GM12878 (cell line): Measurements from ENCODE around the gene RPS19BP1. TPM values are rescaled to one million over a fixed set of nuclear protein-coding genes. Genes with fewer than 3 reads are reported as not detected.
A peak's percentile ranks its signal among the peaks of the same experiment; 100 is the strongest.

Experiments used
- FOXM1 ChIP-seq: IDR thresholded peaks from 2 replicates; pipeline ENCODE4 v1.6.1; 2012; ENCODE audit warnings: low read depth, mild to moderate bottlenecking, inconsistent platforms, low read length, moderate library complexity
- HDAC6 ChIP-seq: fragments of 200-600 bp; sonication (generic); IDR thresholded peaks from one replicate; pipeline ENCODE4 v1.8.0; 2017; ENCODE audit warnings: antibody characterized with exemption; ENCODE audit not compliant: unreplicated experiment
- IKZF1 ChIP-seq: fragments of 450-650 bp; conservative IDR thresholded peaks from 2 replicates; pipeline ENCODE4 v1.6.1; 2017; ENCODE audit warnings: antibody characterized with exemption, mild to moderate bottlenecking
- MXI1 ChIP-seq: fragments of 150-350 bp; IDR thresholded peaks from 2 replicates; pipeline ENCODE4 v1.6.1; 2011; ENCODE audit warnings: low read depth, mild to moderate bottlenecking, inconsistent platforms, low read length, improper control_type of control experiment
- NFXL1 ChIP-seq: fragments of 450-650 bp; IDR thresholded peaks from 2 replicates; pipeline ENCODE4 v1.6.1; 2017; ENCODE audit warnings: antibody characterized with exemption, mild to moderate bottlenecking, borderline replicate concordance
- RAD21 ChIP-seq: IDR thresholded peaks from 2 replicates; pipeline ENCODE4 v1.6.1; 2011; ENCODE audit warnings: mild to moderate bottlenecking, low read depth, low read length, moderate library complexity; ENCODE audit not compliant: insufficient read depth
- RBBP5 ChIP-seq: fragments of 200-600 bp; sonication (generic); conservative IDR thresholded peaks from 2 replicates; pipeline ENCODE4 v1.6.1; 2016
- RELA ChIP-seq: fragments of 450-650 bp; IDR thresholded peaks from 2 replicates; pipeline ENCODE4 v1.8.0; 2014; ENCODE audit warnings: borderline replicate concordance; ENCODE audit not compliant: partially characterized antibody
- SP1 ChIP-seq: IDR thresholded peaks from one replicate; pipeline ENCODE4 v1.6.1; 2011; ENCODE audit warnings: low read depth, low read length
- STAT3 ChIP-seq: IDR thresholded peaks from 2 replicates; pipeline ENCODE4 v1.6.1; 2011; ENCODE audit warnings: low read depth, low read length, improper control_type of control experiment
- TCF12 ChIP-seq: IDR thresholded peaks from 2 replicates; pipeline ENCODE4 v1.6.1; 2011; ENCODE audit warnings: low read depth, mild to moderate bottlenecking, low read length
- polyA plus RNA-seq, 11 experiments: library from polyadenylated mRNA; depleted of rRNA in 4 of 11; unstranded in 6 of 11; stranded (reverse) in 5 of 11; fragments of >200 nt; fragmentation: Nextera tagmentation in 4 of 11; fragmentation: Illumina TruSeq in 1 of 11; extraction: Ambion mirVana in 4 of 11; extraction: Trizol in 1 of 11; gene quantifications; 1 replicate in 1 of 11; 2 replicates in 10 of 11; pipeline versions ENCODE4 v1.2.1 to v1.2.3, GENCODE V29; 2011 to 2016; ENCODE audit warnings: inconsistent platforms in 2 of 11, missing spikeins in 2 of 11, low read depth in 1 of 11
- total RNA-seq, 4 experiments: library from RNA; depleted of rRNA in 3 of 4; stranded (reverse); fragments of >200 nt in 3 of 4; fragmentation: Illumina TruSeq in 1 of 4; extraction: Trizol in 1 of 4; gene quantifications; 2 replicates each; pipeline versions ENCODE4 v1.2.1 to v1.2.3, GENCODE V29; 2013 to 2021
- TF ChIP-seq, protein P1 (sequence below): IDR thresholded peaks from 2 replicates; pipeline ENCODE4 v1.6.1; 2011; ENCODE audit warnings: borderline replicate concordance, low read depth, mild to moderate bottlenecking, moderate library complexity, mixed read lengths, low read length; ENCODE audit not compliant: insufficient read depth; ENCODE audit errors: extremely low read length
- TF ChIP-seq, protein P2 (sequence below): fragments of 450-650 bp; IDR thresholded peaks from 2 replicates; pipeline ENCODE4 v1.6.1; 2017; ENCODE audit warnings: borderline replicate concordance
- TF ChIP-seq, protein P3 (sequence below): fragments of 450-650 bp; IDR thresholded peaks from 2 replicates; pipeline ENCODE4 v1.6.1; 2016; ENCODE audit warnings: mild to moderate bottlenecking, moderate library complexity, borderline replicate concordance
- TF ChIP-seq, protein P4 (sequence below): IDR thresholded peaks from 2 replicates; pipeline ENCODE4 v1.6.1; 2012; ENCODE audit warnings: low read depth, low read length, improper control_type of control experiment
- TF ChIP-seq, protein P5 (sequence below): IDR thresholded peaks from 2 replicates; pipeline ENCODE4 v1.6.1; 2012; ENCODE audit warnings: low read depth, low read length, improper control_type of control experiment
- TF ChIP-seq, protein P6 (sequence below): fragments of 450-650 bp; IDR thresholded peaks from 2 replicates; pipeline ENCODE4 v1.6.1; 2016; ENCODE audit warnings: mild to moderate bottlenecking
- TF ChIP-seq, protein P7 (sequence below): IDR thresholded peaks from 2 replicates; pipeline ENCODE4 v1.6.1; 2012; ENCODE audit warnings: low read length, inconsistent platforms

Gene RPS19BP1
- total and polyA plus RNA-seq, 10 of the 15 experiments (the other 5 are each of a cell fraction or from before 2014, with no cell fraction given) = 2.7 to 206 (median 78.6) TPM

DNA sequence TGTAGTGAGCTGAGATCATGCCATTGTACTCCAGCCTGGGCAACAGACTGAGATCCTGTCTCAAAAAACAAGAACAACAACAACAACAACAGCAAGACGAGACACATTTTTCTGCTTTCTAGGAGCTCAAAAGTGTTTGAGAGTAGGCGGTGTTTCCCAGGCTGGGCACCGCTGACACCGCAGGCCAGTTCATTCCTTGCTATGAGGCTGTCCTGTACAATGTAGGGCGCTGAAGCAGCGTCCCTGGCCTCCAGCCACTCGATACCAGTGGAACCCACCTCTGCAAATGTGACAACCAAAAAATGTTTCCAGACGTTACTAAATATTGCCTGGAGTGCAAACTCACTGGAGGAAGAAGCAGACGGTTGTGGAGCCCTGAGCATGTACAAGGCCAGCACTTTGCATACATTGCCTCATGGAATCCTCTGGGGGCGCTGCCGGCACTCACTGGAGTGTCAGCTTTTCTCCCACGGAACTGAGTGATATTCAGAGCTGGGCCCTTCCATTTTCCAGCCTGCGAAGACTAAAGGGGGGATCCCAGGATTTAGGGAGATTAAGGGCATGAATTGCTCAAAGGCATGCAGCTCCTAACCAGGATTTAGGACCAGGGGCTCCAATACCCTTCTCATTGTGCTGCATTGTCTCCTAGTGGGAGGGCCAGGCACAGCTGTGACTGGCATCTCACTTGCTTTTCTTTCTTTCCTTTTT is 36.3 kb downstream of the RPS19BP1 start (continued):
- TF ChIP-seq, protein P1, sequence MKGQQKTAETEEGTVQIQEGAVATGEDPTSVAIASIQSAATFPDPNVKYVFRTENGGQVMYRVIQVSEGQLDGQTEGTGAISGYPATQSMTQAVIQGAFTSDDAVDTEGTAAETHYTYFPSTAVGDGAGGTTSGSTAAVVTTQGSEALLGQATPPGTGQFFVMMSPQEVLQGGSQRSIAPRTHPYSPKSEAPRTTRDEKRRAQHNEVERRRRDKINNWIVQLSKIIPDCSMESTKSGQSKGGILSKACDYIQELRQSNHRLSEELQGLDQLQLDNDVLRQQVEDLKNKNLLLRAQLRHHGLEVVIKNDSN = no peak
- TF ChIP-seq FOXM1 (no peak), STAT3 (no peak), SP1 (no peak), IKZF1 (peak; percentile 49), HDAC6 (no peak), RAD21 (peak; percentile 42), NFXL1 (no peak), MXI1 (no peak), RELA (no peak), TCF12 (no peak), RBBP5 (no peak)
- TF ChIP-seq, protein P2, sequence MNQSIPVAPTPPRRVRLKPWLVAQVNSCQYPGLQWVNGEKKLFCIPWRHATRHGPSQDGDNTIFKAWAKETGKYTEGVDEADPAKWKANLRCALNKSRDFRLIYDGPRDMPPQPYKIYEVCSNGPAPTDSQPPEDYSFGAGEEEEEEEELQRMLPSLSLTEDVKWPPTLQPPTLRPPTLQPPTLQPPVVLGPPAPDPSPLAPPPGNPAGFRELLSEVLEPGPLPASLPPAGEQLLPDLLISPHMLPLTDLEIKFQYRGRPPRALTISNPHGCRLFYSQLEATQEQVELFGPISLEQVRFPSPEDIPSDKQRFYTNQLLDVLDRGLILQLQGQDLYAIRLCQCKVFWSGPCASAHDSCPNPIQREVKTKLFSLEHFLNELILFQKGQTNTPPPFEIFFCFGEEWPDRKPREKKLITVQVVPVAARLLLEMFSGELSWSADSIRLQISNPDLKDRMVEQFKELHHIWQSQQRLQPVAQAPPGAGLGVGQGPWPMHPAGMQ = no peak
- TF ChIP-seq, protein P3, sequence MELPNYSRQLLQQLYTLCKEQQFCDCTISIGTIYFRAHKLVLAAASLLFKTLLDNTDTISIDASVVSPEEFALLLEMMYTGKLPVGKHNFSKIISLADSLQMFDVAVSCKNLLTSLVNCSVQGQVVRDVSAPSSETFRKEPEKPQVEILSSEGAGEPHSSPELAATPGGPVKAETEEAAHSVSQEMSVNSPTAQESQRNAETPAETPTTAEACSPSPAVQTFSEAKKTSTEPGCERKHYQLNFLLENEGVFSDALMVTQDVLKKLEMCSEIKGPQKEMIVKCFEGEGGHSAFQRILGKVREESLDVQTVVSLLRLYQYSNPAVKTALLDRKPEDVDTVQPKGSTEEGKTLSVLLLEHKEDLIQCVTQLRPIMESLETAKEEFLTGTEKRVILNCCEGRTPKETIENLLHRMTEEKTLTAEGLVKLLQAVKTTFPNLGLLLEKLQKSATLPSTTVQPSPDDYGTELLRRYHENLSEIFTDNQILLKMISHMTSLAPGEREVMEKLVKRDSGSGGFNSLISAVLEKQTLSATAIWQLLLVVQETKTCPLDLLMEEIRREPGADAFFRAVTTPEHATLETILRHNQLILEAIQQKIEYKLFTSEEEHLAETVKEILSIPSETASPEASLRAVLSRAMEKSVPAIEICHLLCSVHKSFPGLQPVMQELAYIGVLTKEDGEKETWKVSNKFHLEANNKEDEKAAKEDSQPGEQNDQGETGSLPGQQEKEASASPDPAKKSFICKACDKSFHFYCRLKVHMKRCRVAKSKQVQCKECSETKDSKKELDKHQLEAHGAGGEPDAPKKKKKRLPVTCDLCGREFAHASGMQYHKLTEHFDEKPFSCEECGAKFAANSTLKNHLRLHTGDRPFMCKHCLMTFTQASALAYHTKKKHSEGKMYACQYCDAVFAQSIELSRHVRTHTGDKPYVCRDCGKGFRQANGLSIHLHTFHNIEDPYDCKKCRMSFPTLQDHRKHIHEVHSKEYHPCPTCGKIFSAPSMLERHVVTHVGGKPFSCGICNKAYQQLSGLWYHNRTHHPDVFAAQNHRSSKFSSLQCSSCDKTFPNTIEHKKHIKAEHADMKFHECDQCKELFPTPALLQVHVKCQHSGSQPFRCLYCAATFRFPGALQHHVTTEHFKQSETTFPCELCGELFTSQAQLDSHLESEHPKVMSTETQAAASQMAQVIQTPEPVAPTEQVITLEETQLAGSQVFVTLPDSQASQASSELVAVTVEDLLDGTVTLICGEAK = no peak
- TF ChIP-seq, protein P4, sequence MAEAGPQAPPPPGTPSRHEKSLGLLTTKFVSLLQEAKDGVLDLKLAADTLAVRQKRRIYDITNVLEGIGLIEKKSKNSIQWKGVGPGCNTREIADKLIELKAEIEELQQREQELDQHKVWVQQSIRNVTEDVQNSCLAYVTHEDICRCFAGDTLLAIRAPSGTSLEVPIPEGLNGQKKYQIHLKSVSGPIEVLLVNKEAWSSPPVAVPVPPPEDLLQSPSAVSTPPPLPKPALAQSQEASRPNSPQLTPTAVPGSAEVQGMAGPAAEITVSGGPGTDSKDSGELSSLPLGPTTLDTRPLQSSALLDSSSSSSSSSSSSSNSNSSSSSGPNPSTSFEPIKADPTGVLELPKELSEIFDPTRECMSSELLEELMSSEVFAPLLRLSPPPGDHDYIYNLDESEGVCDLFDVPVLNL = no peak
- TF ChIP-seq, protein P5, sequence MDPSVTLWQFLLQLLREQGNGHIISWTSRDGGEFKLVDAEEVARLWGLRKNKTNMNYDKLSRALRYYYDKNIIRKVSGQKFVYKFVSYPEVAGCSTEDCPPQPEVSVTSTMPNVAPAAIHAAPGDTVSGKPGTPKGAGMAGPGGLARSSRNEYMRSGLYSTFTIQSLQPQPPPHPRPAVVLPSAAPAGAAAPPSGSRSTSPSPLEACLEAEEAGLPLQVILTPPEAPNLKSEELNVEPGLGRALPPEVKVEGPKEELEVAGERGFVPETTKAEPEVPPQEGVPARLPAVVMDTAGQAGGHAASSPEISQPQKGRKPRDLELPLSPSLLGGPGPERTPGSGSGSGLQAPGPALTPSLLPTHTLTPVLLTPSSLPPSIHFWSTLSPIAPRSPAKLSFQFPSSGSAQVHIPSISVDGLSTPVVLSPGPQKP = no peak
- TF ChIP-seq, protein P6, sequence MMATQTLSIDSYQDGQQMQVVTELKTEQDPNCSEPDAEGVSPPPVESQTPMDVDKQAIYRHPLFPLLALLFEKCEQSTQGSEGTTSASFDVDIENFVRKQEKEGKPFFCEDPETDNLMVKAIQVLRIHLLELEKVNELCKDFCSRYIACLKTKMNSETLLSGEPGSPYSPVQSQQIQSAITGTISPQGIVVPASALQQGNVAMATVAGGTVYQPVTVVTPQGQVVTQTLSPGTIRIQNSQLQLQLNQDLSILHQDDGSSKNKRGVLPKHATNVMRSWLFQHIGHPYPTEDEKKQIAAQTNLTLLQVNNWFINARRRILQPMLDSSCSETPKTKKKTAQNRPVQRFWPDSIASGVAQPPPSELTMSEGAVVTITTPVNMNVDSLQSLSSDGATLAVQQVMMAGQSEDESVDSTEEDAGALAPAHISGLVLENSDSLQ = peak; percentile 59; the same call in 1 of the 2 replicates
- TF ChIP-seq, protein P7, sequence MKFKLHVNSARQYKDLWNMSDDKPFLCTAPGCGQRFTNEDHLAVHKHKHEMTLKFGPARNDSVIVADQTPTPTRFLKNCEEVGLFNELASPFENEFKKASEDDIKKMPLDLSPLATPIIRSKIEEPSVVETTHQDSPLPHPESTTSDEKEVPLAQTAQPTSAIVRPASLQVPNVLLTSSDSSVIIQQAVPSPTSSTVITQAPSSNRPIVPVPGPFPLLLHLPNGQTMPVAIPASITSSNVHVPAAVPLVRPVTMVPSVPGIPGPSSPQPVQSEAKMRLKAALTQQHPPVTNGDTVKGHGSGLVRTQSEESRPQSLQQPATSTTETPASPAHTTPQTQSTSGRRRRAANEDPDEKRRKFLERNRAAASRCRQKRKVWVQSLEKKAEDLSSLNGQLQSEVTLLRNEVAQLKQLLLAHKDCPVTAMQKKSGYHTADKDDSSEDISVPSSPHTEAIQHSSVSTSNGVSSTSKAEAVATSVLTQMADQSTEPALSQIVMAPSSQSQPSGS = no peak
